PFSK-1 (cell line): ENCODE results near the gene SH3BP5.

Experiments
- POLR2AphosphoS5 ChIP-seq: IDR thresholded peaks from 2 replicates; pipeline ENCODE4 v1.6.1; 2012; ENCODE audit warnings: low read depth, mild to moderate bottlenecking, control low read depth, low read length, moderate library complexity
- SIN3A ChIP-seq: IDR thresholded peaks from 2 replicates; pipeline ENCODE4 v1.6.1; 2012; ENCODE audit warnings: mild to moderate bottlenecking, low read length, moderate library complexity, borderline replicate concordance; ENCODE audit not compliant: insufficient read depth

DNA sequence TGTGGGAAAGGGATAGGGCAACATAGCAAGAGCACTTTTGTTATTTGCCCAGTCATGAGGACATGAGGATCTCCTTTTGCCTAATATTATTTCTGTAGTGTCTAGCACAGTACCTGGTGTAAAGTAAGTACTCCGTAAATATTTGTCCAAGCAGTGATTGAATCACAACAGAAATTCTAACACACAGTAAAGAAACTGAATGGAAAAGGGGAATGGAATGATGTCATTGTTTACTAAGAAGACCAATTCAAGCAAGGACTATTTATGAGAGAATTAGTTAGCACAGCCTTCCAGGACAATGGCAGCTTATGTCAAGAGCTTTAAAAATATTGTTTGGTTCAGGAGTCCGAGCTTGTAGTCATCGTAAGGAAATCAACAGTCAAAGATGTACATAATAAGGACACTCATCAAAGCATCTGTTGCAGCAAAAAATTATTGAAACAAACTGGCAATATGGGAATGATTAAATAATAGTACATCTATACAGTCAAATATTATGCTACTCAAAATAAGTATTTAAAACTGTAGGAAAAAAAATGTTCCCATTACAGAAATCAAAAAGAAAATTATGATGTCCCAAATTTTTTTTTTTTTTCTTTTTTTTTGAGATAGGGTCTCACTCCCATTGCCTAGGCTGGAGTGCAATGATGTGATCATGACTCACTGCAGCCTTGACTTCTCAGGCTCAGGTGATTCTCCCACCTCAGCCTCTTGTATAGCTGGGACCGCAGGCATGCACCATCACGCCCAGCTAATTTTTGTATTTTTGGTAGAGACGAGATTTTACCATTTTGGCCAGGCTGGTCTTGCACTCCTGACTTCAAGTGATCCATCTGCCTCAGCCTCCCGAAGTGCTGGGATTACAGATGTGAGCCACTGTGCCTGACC, 108.5 kb downstream of the SH3BP5 start:
- TF ChIP-seq SIN3A (no peak), POLR2AphosphoS5 (no peak)
